ENCODE measurements around the gene SDC1.

SDC1 gene

GRCh38 chr2:20173496-20174402 lies 51.2 kb downstream of the SDC1 start:
- no peak for DNase-seq (ENCODE audit: extremely low read depth in 1 of 2, low read depth in 1 of 2)

GRCh38 chr2:20173064-20173463 lies 51.9 kb downstream of the SDC1 start:
- no peak for DNase-seq (ENCODE audit: extremely low read depth in 1 of 2, low read depth in 1 of 2)

- DNase-seq (ENCODE audit: extremely low read depth in 1 of 2, low read depth in 1 of 2) = no peak
These were observed 52.5 kb downstream of the SDC1 start for GRCh38 chr2:20172273-20173055.

- DNase-seq (ENCODE audit: extremely low read depth in 1 of 2, low read depth in 1 of 2) = no peak
These were observed 53.4 kb downstream of the SDC1 start for GRCh38 chr2:20171445-20171977.

GRCh38 chr2:20170704-20171250 lies 54.2 kb downstream of the SDC1 start:
- no peak for DNase-seq (ENCODE audit: extremely low read depth in 1 of 2, low read depth in 1 of 2)

- DNase-seq (ENCODE audit: extremely low read depth in 1 of 2, low read depth in 1 of 2) = no peak
These were observed 54.9 kb downstream of the SDC1 start for GRCh38 chr2:20169796-20170703.

- DNase-seq (ENCODE audit: extremely low read depth in 1 of 2, low read depth in 1 of 2) = no peak
These were observed 55.9 kb downstream of the SDC1 start for GRCh38 chr2:20168727-20169696.

GRCh38 chr2:20168048-20168726 lies 56.7 kb downstream of the SDC1 start:
- no peak for DNase-seq (ENCODE audit: extremely low read depth in 1 of 2, low read depth in 1 of 2)

- DNase-seq (ENCODE audit: extremely low read depth in 1 of 2, low read depth in 1 of 2) = no peak
These were observed 57.6 kb downstream of the SDC1 start for GRCh38 chr2:20167356-20167755.

- DNase-seq (ENCODE audit: extremely low read depth in 1 of 2, low read depth in 1 of 2) = no peak
These were observed 59.0 kb downstream of the SDC1 start for GRCh38 chr2:20165677-20166509.

- DNase-seq (ENCODE audit: extremely low read depth in 1 of 2, low read depth in 1 of 2) = no peak
These were observed 60.0 kb downstream of the SDC1 start for GRCh38 chr2:20164734-20165478.

- no peak for DNase-seq (ENCODE audit: extremely low read depth in 1 of 2, low read depth in 1 of 2)
These were observed 60.7 kb downstream of the SDC1 start for GRCh38 chr2:20164061-20164733.

GRCh38 chr2:20159411-20160070 lies 65.4 kb downstream of the SDC1 start:
- DNase-seq (ENCODE audit: extremely low read depth in 1 of 2, low read depth in 1 of 2) = no peak

GRCh38 chr2:20157193-20157891 lies 67.6 kb downstream of the SDC1 start:
- no peak for DNase-seq (ENCODE audit: extremely low read depth in 1 of 2, low read depth in 1 of 2)

GRCh38 chr2:20156836-20157192 lies 68.1 kb downstream of the SDC1 start:
- no peak for DNase-seq (ENCODE audit: extremely low read depth in 1 of 2, low read depth in 1 of 2)
